ENCODE data around the gene PALLD.

The PALLD gene

DNA sequence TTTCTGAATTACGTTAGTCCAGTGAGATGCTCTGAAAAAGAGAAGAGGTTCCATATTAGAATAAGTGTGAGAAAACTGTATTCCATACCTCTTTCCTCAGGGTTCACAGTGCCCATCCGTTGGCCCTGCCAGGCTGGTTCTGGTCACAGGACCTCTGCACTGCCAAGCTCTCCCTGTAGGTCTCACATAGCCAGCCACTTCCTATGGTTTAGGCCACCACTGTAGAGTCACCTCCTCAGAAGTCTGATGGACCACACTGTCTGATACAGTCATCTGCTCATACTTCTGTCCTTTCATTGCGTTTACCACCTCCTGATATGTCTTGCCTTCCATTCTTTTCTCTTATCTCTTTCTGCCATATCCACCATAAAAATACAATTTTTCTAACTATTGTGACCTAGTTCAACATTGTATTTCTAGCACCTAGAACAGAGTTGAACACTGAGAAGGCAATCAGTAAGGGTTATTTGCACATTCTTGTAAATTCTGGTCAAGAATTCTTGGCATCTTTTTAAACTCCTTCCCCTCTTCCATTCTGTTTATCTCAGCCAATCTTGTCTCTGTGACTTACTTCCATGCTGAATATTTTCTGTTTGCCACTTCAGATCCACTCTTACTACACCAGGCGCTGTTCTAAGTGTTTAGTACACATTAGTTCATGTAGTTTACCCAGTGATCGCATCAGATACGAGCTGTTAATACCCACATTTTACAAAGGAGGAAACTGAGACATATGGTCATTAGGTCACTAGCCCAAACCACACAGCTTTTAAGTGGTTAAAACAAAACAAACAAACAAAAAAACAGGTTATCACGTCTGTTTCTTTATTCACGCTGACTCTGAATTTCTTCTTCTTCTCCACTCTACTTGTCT lies 387.6 kb downstream of the PALLD start:
- no peak for DNase-seq

DNA sequence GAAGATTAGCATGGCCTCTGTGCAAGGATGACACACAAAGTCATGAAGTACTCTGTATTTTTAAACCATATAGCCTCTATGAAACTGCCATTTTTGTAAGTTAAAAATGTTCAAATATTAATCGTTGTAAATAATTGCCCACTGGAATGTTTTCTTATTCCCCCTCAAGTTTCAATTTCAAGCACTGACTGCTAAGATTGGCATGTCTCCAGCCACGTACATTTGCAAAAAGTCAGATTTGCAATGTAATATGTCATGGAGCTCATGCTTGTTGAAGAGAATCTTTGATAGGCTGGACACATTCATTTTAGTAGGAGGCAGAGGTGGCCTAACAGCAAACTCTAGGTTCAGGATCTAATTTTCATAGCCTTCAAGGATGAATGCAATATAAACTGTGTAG lies 388.5 kb downstream of the PALLD start:
- DNase-seq, result no peak

DNA sequence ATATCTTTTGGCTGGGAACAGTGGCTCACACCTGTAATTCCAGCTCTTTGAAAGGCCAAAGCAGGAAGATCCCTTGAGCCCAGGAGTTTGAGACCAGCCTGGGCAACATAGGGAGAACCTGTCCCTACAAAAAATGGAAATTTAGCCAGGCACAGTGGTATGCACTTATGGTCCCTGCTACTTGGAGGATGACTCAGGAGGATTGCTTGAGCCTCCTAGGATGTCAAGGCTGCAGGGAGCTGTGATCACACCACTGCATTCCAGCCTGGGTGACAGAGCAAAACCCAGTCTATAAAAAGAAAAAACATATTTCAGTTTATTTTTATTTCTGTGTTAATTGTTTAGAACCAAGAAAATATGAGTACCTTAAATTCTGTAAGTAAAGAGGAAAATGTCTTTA lies 389.5 kb downstream of the PALLD start:
- no peak for DNase-seq

DNA sequence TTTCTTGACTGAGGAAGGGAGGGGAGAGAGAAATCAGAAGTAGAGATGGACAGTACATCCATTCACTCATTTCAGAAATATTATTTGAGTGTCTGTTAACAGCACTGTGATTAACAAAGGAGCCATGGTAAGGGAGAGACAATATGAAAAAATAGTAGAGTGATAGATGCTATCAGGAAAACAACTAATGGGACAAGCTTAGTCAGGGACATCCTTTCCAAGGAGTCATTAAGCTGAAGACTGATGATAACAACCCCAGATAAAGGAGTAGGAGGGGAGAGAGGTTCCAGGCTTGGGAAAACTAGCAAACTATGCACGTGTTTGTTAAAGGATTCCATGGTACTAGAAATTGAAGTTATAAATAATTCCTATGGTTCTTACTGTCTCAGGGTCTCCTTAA lies 391.0 kb downstream of the PALLD start:
- DNase-seq, result no peak

DNA sequence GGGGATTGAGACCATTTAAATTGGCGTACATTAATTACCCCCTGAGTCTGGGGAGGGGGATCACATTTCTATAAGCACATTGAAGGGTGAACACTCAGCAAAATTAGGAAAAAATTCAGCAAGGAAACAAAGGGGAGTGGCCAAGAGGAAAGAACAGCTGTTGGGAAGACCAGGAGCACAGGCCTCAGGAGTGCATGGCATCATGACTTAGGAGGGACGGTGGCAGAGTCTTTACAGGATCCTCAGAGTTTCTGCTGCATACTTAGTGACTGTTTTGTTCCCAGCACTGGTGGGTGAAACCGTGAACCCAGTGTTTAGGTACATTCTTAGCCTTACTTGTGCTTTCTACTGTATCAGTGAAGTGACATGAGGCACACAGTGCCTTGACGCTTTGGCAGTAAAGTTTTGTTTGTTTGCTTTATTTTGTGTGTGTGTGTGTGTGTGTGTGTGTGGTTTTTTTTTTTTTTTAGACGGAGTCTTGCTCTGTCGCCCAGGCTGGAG lies 391.9 kb downstream of the PALLD start:
- no peak for DNase-seq

DNA sequence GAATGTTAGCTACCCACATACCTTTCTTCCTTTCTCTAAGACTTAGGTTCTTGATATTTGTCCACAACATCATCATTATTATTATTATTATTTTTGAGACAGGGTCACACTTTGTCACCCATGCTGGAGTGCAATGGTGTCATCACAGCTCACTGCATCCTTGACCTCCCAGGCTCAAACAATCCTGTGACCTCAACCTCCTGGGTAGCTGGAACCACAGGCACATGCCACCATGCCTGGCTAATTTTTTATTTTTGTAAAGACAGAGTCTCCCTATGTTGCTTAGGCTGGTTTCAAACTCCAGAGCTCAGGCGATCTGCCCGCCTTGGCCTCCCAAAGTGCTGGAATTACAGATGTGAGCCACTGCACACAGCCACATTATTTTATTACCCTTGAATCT lies 394.2 kb downstream of the PALLD start:
- no peak for DNase-seq

DNA sequence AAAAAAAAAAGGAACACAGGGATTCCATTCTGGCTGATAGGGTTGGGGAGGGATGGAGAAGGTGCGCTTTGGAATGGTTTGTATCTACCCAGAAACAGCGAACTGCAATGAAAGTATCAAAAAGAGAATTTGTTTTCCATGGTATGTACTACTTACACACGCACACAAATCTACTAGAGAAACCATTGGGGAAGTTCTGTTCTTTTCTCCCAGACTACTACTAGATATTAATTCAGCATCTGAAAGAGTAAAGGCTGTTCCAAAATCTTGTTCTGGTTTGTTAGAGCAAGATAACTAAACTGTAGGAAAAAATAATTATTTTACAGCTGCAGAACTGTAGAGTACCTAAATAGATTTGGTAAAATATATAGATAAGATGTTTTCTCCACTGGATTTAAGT lies 394.8 kb downstream of the PALLD start:
- DNase-seq, result no peak

DNA sequence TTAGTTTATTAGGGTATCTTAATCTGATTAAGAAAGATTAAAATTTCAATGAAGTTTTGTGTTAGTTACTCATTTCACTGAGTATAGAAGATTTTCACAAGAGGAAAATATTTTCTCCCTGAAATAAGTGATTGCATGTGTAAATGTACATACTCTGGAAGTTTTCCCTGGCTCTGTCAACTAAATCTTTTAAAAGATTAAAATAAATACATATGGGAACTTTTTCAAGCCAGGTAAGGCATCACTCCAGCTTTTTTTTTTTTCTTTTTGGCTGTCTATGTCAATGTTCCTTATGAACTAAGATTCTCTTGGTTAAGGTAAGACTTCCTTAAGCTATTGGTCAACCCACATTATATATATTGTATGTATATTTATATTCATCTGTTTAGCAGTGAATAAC lies 395.6 kb downstream of the PALLD start:
- DNase-seq, result no peak

DNA sequence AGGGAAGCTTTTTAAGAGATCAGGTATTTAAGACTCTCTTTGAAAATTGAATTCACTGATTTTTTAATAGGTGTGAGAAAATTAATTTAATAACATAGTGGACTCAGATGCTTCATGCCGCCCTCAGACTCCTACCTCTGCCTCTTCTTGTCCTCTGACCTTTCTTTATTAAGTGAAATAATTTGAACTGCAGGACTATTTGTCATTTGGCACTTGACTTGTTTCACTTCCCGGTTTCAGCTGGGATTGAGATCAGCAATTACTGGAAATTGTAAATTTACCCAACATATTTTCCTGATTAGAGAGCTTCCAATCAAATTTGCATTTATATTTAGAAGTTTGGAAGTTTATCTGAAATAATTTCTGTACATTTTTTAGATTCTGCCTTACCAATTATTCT lies 396.4 kb downstream of the PALLD start:
- DNase-seq, result no peak

DNA sequence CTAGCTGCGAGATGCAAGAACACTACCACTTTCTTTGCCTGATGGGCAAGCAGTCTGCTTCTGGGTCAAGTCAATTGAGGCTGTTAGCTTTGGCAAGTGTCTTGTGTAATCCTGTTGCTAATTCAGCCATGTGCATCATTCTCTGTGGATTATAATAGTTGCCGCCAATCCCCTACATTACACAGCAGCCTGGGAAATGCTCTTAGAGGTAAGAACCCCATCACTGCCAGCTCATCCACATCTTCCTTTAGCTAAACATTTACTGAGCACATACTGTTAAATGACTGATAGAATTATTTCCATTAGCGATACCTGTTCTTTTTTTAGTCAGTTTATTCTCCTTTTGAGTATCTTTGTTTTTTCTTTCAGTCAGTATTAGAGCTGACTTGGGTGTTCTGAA lies 397.0 kb downstream of the PALLD start:
- no peak for DNase-seq

DNA sequence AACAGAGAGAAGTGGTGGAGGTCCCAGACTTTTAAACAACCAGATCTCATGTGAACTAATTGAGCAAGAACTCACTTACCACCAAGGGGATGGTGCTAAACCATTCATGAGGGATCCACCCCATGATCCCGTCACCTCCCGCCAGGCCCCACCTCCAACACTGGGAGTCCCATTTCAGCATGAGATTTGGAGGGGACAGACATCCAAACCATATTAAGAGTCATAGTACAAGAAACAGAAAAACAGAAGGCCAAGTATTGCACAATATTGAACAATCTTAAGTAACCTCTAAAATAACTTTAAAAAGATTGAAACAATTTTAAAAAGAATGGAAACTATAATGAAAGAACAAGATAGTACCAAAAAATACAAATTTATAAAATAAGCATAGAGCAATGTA lies 403.2 kb downstream of the PALLD start:
- DNase-seq, result no peak

DNA sequence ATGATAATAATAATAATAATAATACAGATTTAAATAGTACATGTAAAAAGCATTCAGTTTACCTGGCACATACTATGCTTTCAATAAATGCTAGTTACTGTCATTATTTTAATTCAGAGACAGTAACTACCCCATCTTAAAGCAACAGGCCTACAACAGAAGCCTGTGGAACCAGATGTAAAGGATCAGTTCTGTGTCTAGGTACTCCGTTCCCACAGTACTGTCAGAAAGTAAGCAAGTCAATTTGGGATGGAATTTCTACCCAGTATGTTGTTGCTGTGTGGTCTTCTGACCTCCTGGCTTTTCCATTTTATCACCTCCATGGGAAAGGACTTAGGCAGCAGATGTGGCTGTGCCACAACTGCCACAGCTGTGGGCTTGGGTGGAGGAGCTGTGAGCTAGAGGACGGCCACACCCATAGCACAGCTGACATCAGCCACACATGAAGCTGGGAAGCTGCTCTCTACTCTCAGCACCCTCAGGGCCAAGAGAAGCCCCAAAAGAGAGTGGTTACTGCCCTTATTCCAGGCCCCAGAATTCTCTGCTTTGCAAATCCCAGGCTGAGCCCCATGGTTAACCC lies 410.4 kb downstream of the PALLD start:
- DNase-seq, result no peak

DNA sequence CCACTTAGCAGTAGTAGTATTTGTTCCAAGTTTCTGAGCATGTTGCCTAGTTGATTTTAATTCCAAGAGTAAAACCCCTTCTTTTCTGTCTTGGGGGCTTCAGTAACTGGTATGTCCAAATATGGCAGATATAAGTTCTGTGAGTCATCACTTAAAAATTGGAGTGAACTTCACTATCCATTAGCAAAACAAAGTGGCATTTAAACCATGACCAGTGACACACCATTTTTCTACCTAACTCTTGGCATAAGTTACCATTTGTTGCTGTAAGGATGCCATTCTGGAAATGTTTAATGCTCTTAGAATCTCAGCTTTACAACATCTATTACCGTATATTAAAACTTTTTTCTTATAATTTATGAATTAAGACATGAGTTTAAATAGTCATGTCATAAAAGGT lies 411.2 kb downstream of the PALLD start:
- no peak for DNase-seq

DNA sequence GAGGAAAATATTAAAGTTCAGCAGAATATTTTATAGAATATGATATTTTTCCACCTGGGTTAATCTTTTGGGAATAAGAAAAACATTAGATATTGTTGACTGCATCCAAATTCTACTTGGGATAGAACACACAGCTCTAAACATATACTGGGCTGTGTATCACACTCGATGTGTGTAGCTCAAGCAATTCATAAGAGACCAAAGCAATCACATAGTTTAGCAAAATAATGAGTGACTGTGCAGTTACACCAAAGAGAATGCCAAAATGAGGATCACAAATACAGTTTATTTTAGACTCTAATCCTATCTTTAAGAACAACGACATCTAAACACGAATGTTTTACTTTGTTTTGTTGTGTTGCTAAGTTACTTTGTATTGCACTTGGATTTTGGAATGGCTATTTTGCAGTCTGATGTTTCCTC lies 412.0 kb downstream of the PALLD start:
- no peak for DNase-seq

DNA sequence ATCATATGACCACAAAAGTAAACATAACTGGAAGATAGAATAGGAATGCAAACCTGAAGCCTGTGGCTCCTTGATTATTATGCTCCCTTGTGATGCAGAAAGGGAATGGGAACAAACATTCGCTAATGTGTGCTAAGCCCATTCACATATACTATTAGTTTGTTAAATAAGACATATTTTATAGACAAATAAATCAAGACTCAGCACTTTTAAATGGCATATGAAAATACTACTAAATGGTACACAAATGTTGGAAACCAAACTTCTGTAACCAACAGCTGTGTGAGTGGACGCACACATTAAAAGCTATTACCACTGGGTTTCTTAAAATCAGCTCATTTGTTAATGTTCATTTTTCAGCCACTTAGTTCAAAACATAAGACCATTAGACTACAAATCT lies 417.2 kb downstream of the PALLD start:
- DNase-seq, result no peak

DNA sequence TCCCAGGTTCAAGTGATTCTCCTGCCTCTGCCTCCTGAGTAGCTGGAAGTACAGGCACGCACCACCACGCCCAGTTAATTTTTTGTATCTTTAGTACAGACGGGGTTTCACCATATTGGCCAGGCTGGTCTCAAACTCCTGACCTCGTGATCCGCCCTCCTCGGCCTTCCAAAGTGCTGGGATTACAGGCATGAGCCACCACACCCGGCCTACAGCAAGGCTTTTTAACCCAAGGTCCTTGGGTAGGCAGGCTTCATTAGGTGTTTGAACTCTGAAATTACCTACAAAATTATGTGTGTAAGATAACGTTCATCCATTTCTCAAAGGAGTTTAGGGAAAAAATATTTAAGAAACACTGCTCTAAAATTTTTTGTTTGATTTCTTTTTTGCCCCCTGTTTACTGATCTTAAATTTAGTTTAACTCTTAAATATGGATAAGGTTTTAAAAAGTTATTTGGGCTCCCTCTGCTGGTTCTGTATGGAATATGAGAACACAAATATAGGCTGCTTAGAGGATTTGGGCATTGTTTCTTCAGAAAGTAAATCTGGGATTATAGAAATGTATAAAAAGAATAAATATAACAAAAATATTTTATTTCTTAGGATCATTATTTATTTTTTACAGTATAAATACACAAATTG lies 420.4 kb downstream of the PALLD start:
- no peak for DNase-seq

DNA sequence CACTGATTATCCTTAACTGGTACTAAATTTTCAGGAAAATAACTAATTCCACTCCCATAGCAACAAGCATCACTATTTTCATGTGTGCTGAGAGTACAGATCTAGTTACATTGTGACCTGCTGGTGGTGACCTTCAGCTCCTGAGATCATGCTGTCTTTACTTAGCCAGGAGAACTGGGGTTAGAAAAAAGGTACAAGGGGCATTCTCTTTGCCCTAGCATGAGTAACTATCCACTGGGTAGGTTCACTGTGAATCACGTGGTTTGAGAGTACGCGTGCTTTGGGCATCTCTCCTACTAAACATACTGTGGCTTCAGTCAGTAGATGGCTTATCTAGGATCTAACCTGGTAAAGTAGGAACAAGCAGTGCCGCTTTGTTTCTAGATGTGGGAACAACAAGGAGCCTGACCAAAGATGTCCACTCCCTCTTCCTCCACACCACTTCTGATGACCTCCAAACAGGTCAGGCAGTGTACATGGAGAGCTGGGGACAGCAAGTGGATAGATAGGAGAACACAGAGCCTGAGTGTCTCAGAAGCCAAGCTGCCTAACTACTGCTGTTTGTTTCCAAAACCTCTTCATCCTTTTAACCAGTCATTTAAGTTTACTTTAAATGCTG lies 423.0 kb downstream of the PALLD start:
- DNase-seq, result no peak

DNA sequence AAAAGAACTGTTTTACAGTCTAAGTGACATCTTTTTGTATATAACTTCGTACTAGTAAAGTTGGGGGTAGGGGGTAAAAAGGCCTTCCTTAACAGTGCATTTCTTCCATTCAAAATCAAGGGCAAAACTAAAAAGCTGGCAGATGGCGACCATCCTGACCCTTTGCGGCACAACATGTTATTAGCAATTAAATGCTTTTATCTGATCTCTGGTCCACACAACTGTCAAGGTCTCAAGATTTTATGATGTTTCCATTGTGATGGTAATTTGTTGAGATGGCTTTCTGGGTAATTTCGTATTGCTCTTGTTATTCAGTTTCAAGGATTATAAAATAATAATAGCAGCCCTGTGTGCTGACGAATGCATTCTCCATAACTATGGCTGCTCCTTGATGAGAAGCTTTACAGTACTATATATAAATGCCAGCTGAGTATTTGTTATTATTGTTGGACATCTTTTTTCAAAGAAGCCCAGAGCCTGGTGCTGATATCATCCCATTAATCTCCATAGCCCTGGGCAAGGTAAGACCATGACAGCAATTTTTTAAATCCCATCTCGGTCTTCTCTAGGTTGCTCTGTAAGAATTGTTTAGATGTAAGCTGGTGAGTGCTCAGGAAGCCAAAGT lies 423.7 kb downstream of the PALLD start:
- DNase-seq, result no peak

DNA sequence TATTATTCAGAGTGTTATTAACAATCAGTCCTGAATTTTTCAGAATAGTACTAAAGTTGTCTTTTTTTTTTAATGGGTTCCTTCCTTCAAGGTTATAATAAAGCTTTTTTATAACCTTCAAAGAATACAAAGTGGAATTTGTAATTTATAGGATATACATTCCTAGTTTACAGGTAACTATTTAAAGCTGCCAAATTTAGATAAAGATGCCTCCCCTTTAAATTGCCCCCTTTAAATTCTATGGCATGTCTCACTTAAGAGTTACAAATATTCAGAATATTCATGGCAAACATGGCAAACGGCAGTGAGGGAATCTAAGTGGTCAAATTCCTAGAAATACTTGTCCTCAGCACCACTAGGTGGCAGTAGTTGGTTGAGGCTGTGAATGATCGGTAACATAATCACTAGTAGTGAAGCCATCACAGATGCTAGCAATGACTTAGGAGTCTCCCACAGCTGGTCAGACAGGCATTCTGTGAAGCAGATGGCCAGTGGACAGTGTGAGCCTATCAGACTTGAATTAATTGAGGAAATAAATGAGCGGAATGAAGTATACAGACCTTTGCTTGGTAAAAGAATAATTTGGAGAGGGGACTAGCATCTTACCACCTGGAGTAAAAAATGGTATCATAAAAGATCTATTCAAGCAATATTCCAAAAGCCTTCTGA lies 426.8 kb downstream of the PALLD start:
- peak; percentile 37 for DNase-seq

DNA sequence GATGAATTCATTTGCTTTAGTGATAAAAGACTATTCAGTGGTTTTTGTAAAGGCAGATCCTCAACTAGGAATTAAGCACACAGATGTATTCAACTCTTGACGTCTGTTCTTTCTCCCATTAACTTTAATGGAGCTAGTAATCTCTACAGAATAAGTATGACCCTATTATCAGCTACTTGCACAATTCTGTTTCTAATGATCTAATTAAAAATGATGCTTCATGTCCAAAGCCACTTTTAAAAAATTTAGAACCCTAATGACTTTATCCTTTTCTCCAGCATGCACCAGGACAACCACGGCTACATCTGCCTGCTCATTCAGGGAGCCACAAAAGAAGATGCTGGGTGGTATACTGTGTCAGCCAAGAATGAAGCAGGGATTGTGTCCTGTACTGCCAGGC lies 427.8 kb downstream of the PALLD start:
- no peak for DNase-seq

DNA sequence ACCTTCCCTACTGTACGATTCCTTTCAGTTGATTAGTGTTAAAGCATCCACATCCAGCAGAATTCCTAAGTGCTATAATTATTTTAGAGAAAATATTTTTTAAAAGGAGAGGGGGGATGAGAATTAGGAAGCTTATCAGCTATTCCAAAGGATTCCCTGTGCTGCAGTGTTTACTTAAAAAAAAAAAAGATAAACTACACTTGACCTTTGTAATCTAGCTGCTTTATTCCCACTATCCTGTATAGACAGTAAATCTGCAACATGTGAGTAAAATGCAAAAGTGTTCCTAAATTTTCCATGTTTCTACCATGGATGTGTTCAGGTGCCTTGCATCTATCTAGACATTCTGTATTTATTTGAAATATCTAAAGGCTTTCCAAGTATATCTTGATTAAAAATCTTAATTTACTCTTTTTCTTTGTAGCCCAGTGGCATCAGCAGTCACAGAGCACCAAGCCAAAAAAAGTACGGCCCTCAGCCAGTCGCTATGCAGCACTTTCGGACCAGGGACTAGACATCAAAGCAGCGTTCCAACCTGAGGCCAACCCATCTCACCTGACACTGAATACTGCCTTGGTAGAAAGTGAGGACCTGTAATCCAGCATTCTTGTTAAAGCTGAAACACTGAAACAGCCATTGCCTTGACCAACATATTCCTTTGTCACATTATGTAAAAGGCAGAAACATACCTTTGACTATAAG lies 429.1 kb downstream of the PALLD start:
- DNase-seq, result no peak

DNA sequence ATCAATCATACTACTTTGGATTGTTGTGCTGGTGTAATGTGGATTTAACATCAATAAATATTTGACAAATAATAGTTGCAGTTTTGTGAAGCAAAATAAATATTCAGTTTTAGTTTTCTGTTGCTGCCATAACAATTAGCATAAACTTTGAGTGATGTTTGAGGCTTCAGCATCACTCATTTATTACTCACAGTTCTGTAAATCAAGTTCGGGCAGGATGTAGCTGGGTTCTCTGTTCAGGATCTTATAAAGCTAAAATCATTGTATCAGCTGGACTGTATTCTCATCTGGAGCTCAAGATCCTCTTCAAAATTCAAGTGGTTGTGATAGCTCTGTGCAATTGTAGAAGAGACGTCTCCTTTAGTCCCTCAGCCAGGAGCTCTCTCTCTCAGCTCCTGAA lies 431.5 kb downstream of the PALLD start:
- no peak for DNase-seq
